CD14-positive monocyte (primary cell): Measurements from ENCODE around the gene GMCL1. TPM values are rescaled to one million over a fixed set of nuclear protein-coding genes. Genes with fewer than 3 reads are reported as not detected.
A peak's percentile ranks its signal among the peaks of the same experiment; 100 is the strongest.

Experiments
- DNase-seq, 3 donors: peaks; one replicate each; pipeline ENCODE4 v3.0.0-alpha.2; 2011 to 2022
- H2AFZ ChIP-seq: 2 replicates; pipeline ENCODE4 v1.6.0; 2012; ENCODE audit warnings: mild to moderate bottlenecking, low read depth, low read length, inconsistent platforms; ENCODE audit not compliant: insufficient read depth, poor library complexity, severe bottlenecking
- H3K27ac ChIP-seq, 2 donors: 1 replicate in 1 of 2; 2 replicates in 1 of 2; pipeline ENCODE4 v1.5.1; 2012 to 2013; ENCODE audit warnings: low read length in 2 of 2, control low read depth in 1 of 2, inconsistent platforms in 1 of 2, low read depth in 1 of 2, mild to moderate bottlenecking in 1 of 2
- H3K27me3 ChIP-seq, 2 donors: one replicate each; pipeline versions ENCODE4 v1.6.0 to v1.6.1; 2011 to 2013; ENCODE audit warnings: low read length in 2 of 2; ENCODE audit not compliant: control insufficient read depth in 2 of 2, insufficient read depth in 2 of 2
- H3K36me3 ChIP-seq, 2 donors: replicated peaks in 1 of 2; 1 replicate in 1 of 2; 2 replicates in 1 of 2; pipeline versions ENCODE4 v1.5.1 to v1.6.1; 2012 to 2013; ENCODE audit warnings: low read length in 2 of 2, control low read depth in 1 of 2, inconsistent platforms in 1 of 2, mild to moderate bottlenecking in 1 of 2; ENCODE audit not compliant: insufficient read depth in 2 of 2, control insufficient read depth in 1 of 2
- H3K4me1 ChIP-seq, 2 donors: 1 replicate in 1 of 2; 2 replicates in 1 of 2; pipeline versions ENCODE4 v1.5.1 to v1.6.1; 2012 to 2013; ENCODE audit warnings: low read length in 2 of 2, control low read depth in 1 of 2, inconsistent platforms in 1 of 2, mild to moderate bottlenecking in 1 of 2, moderate library complexity in 1 of 2; ENCODE audit not compliant: insufficient read depth in 2 of 2, control insufficient read depth in 1 of 2
- H3K4me2 ChIP-seq: replicated peaks from 2 replicates; pipeline ENCODE3; 2012; ENCODE audit warnings: low read length, moderate library complexity, mild to moderate bottlenecking; ENCODE audit not compliant: poor library complexity, severe bottlenecking; ENCODE audit errors: extremely low read depth
- H3K4me3 ChIP-seq, 3 experiments: fragments of 200-600 bp in 1 of 3; sonication (generic) in 1 of 3; replicated peaks in 1 of 3; 1 replicate in 2 of 3; 2 replicates in 1 of 3; pipeline ENCODE4 v1.5.1; 2011 to 2013; ENCODE audit warnings: low read length in 3 of 3, mild to moderate bottlenecking in 3 of 3, control low read depth in 2 of 3, low read depth in 2 of 3, inconsistent platforms in 1 of 3, moderate library complexity in 1 of 3
- H3K79me2 ChIP-seq: 2 replicates; pipeline ENCODE4 v1.6.0; 2012; ENCODE audit warnings: mild to moderate bottlenecking, control low read depth, inconsistent platforms, low read length, moderate library complexity; ENCODE audit not compliant: insufficient read depth
- H3K9ac ChIP-seq: 2 replicates; pipeline ENCODE4 v1.6.0; 2017; ENCODE audit warnings: low read length, mild to moderate bottlenecking; ENCODE audit not compliant: insufficient read depth, poor library complexity, severe bottlenecking
- H3K9me3 ChIP-seq, 2 donors: replicated peaks in 1 of 2; 1 replicate in 1 of 2; 2 replicates in 1 of 2; pipeline versions ENCODE4 v1.5.1 to v1.6.1; 2012 to 2013; ENCODE audit warnings: low read length in 2 of 2, control low read depth in 1 of 2; ENCODE audit not compliant: control insufficient read depth in 1 of 2, insufficient read depth in 1 of 2
- H4K20me1 ChIP-seq: 2 replicates; pipeline ENCODE4 v1.6.0; 2012; ENCODE audit warnings: mild to moderate bottlenecking, low read length, control low read depth, moderate library complexity; ENCODE audit not compliant: insufficient read depth
- H3K27ac Mint-ChIP-seq, 7 donors: one replicate each; pipeline ENCODE4 v1.8.0; 2020; ENCODE audit warnings: mild to moderate bottlenecking in 7 of 7, mixed read lengths in 7 of 7, moderate library complexity in 6 of 7, inconsistent platforms in 2 of 7
- H3K27me3 Mint-ChIP-seq, 3 donors: one replicate each; pipeline ENCODE4 v1.8.0; 2021 to 2022; ENCODE audit warnings: low read depth in 3 of 3, mild to moderate bottlenecking in 3 of 3, mixed read lengths in 3 of 3, moderate library complexity in 3 of 3, inconsistent platforms in 1 of 3
- H3K36me3 Mint-ChIP-seq, 2 donors: one replicate each; pipeline ENCODE4 v1.8.0; 2020; ENCODE audit warnings: mixed read lengths in 2 of 2, inconsistent platforms in 1 of 2, mild to moderate bottlenecking in 1 of 2
- H3K4me1 Mint-ChIP-seq: one replicate; pipeline ENCODE4 v1.8.0; 2020; ENCODE audit warnings: mild to moderate bottlenecking, mixed read lengths
- H3K4me3 Mint-ChIP-seq, 2 donors: one replicate each; pipeline ENCODE4 v1.8.0; 2020; ENCODE audit warnings: mild to moderate bottlenecking in 2 of 2, mixed read lengths in 2 of 2, moderate library complexity in 1 of 2
- H3K9me3 Mint-ChIP-seq, 7 donors: one replicate each; pipeline ENCODE4 v1.8.0; 2020 to 2022; ENCODE audit warnings: mixed read lengths in 7 of 7, mild to moderate bottlenecking in 6 of 7, moderate library complexity in 6 of 7, inconsistent platforms in 2 of 7
- WGBS: methylation state at CpG from one replicate; pipeline ENCODE4 v1.1.5; 2013; ENCODE audit warnings: missing lambda C conversion rate; ENCODE audit not compliant: insufficient coverage; 5-methylcytosine and 5-hydroxymethylcytosine counted together
- intact Hi-C, 2 donors: fragments of 100-400 bp; cut with micrococcal nuclease; formaldehyde crosslinking; loops; one replicate each; pipeline versions ENCODE4 v1.15.0 to v1.15.1; 2023
- polyA plus RNA-seq, 3 donors: library from polyadenylated mRNA; depleted of rRNA in 1 of 3; unstranded in 2 of 3; stranded (reverse) in 1 of 3; fragments of 300-500 nt in 2 of 3; fragments of >200 nt in 1 of 3; fragmentation: Illumina TruSeq in 2 of 3; gene quantifications; 1 replicate in 2 of 3; 2 replicates in 1 of 3; pipeline ENCODE4 v1.2.3, GENCODE V29; 2012 to 2021
- TF ChIP-seq, protein P1 (sequence below): fragments of 200-600 bp; IDR thresholded peaks from one replicate; pipeline ENCODE4 v1.8.0; 2022; ENCODE audit warnings: antibody characterized with exemption, mild to moderate bottlenecking

The GMCL1 gene
- polyA plus RNA-seq, 3 donors: 4.4 to 15.1 (median 9.4) TPM

DNA sequence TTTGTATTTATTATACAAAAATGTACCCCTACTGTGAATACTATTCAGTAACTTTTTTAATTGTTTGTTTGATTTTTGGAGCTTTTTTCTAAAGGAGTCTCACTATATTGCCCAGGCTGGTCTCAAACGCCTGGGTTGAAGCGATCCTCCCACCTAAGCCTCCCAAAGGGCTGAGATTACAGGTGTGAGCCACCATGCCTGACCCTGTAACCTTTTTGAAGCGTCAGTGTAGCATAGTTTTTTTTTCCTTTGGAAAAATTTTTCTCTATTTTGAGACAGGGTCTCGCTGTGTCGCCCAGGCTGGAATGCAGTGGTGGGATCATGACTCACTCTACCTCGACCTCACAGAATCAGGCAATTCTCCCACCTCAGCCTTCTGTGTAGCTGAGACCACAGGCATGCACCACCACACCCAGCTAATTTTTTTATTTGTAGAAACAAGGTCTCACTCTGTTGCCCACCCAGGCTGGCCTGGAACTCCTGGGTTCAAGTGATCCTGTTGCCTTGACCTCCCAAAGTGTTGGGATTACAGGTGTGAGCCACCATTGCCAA is 2.0 kb downstream of the GMCL1 start:
- Histone ChIP-seq H3K36me3 (no peaks in the 10 kb centered on the region), H3K9ac (no peak overlapping the region), H3K4me3 (no peak overlapping the region), H3K79me2 (peaks cover 69% of the 10 kb centered on the region), H3K4me1 (peaks cover 22 to 31% of the 10 kb centered on the region in 2 donors), H4K20me1 (peaks cover 7% of the 10 kb centered on the region), H3K4me2 (no peak overlapping the region), H3K27ac (no peak overlapping the region), H3K9me3 (no peaks in the 10 kb centered on the region), H3K27me3 (no peaks in the 10 kb centered on the region), H2AFZ (no peak overlapping the region)
- Mint-ChIP-seq H3K4me1 (peaks cover 35% of the 10 kb centered on the region), H3K9me3 (no peaks in the 10 kb centered on the region), H3K36me3 (peaks cover 7 to 9% of the 10 kb centered on the region in 2 donors), H3K4me3 (no peak overlapping the region), H3K27ac (peak overlapping the region in 1 of 7 donors; percentile 77), H3K27me3 (no peaks in the 10 kb centered on the region)
- intact Hi-C loops: no loop called here
- TF ChIP-seq, protein P1, sequence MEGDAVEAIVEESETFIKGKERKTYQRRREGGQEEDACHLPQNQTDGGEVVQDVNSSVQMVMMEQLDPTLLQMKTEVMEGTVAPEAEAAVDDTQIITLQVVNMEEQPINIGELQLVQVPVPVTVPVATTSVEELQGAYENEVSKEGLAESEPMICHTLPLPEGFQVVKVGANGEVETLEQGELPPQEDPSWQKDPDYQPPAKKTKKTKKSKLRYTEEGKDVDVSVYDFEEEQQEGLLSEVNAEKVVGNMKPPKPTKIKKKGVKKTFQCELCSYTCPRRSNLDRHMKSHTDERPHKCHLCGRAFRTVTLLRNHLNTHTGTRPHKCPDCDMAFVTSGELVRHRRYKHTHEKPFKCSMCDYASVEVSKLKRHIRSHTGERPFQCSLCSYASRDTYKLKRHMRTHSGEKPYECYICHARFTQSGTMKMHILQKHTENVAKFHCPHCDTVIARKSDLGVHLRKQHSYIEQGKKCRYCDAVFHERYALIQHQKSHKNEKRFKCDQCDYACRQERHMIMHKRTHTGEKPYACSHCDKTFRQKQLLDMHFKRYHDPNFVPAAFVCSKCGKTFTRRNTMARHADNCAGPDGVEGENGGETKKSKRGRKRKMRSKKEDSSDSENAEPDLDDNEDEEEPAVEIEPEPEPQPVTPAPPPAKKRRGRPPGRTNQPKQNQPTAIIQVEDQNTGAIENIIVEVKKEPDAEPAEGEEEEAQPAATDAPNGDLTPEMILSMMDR: no peak
- WGBS: 100% methylated on average over 1 of the region's 6 CpGs
- no peak for DNase-seq

DNA sequence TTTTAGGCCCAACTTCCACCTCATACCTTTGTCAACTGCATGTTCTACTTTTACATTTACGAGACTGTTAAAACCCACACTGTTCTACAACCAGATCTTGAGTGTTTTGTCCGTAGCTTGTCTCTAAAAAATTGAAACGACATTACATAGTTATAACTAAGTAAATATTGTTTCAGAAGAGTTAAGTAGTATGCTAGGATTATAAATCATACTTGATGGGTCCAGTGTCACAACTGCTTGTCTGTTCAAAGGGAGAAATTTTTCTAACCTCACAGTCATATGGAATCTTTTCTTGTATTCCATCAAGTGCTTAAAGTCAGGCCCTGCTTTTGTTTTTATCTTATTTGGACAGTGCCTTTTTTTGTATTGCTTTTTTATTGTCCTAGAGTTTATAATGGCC is 4.3 kb downstream of the GMCL1 start:
- Histone ChIP-seq H3K4me1 (peaks cover 19 to 28% of the 10 kb centered on the region in 2 donors), H3K27ac (no peak overlapping the region), H2AFZ (no peak overlapping the region), H3K4me3 (no peak overlapping the region), H3K9ac (no peak overlapping the region), H3K36me3 (peaks cover 2 to 12% of the 10 kb centered on the region in 2 donors), H3K79me2 (peaks cover 83% of the 10 kb centered on the region), H3K9me3 (no peaks in the 10 kb centered on the region), H3K27me3 (no peaks in the 10 kb centered on the region), H3K4me2 (no peak overlapping the region), H4K20me1 (peaks cover 7% of the 10 kb centered on the region)
- DNase-seq: no peak
- peaks cover 34% of the 10 kb centered on the region for H3K4me1 Mint-ChIP-seq
- peaks cover 11 to 17% of the 10 kb centered on the region in 2 donors for H3K36me3 Mint-ChIP-seq
- no peak overlapping the region for H3K4me3 Mint-ChIP-seq
- WGBS: no CpG with 5 or more reads among the region's 3 CpGs
- TF ChIP-seq, protein P1: no peak
- H3K27ac Mint-ChIP-seq: no peak overlapping the region
- H3K27me3 Mint-ChIP-seq: no peaks in the 10 kb centered on the region
- intact Hi-C loops: no loop called here
- H3K9me3 Mint-ChIP-seq: no peaks in the 10 kb centered on the region
